ENCODE data around the gene PDIA4.
"Not testable (repeated sequence)": the region's sequence is repeated elsewhere in the genome, so short reads cannot be mapped to it uniquely, and the experiment has no call there.

PDIA4 gene

GRCh38 chr7:149028346-149029109 lies at the start of gene PDIA4:
Gene PDIA4 (minus strand): TSS chr7:149028505. CDS start chr7:149028408, 97 bp downstream.
- peak; percentile 100 for DNase-seq

- no peak for DNase-seq
Observed at GRCh38 chr7:149077594-149077993, 49.3 kb upstream of the PDIA4 start.

- no peak for DNase-seq
Observed at GRCh38 chr7:149075286-149075685, 47.0 kb upstream of the PDIA4 start.

- DNase-seq = no peak
Observed at GRCh38 chr7:149074116-149074885, 46.0 kb upstream of the PDIA4 start.

GRCh38 chr7:149072438-149072775 lies 44.1 kb upstream of the PDIA4 start:
- no peak for DNase-seq

- DNase-seq = peak; percentile 7
Observed at GRCh38 chr7:149071641-149072437, 43.5 kb upstream of the PDIA4 start.

GRCh38 chr7:149071182-149071635 lies 42.9 kb upstream of the PDIA4 start:
- DNase-seq = no peak

GRCh38 chr7:149070372-149071125 lies 42.2 kb upstream of the PDIA4 start:
- no peak for DNase-seq

- DNase-seq = no peak
Observed at GRCh38 chr7:149067869-149068268, 39.6 kb upstream of the PDIA4 start.

GRCh38 chr7:149063476-149063875 lies 35.2 kb upstream of the PDIA4 start:
- DNase-seq = no peak

- DNase-seq = not testable (repeated sequence)
Observed at GRCh38 chr7:149062217-149062899, 34.1 kb upstream of the PDIA4 start.

- peak; percentile 7 for DNase-seq
Observed at GRCh38 chr7:149060156-149060555, 31.9 kb upstream of the PDIA4 start.

- DNase-seq = no peak
Observed at GRCh38 chr7:149053885-149054284, 25.6 kb upstream of the PDIA4 start.

- no peak for DNase-seq
Observed at GRCh38 chr7:149053384-149053783, 25.1 kb upstream of the PDIA4 start.

- peak; percentile 25 for DNase-seq
Observed at GRCh38 chr7:149050941-149051340, 22.6 kb upstream of the PDIA4 start.

GRCh38 chr7:149048805-149049204 lies 20.5 kb upstream of the PDIA4 start:
- DNase-seq = no peak

GRCh38 chr7:149046416-149046815 lies 18.1 kb upstream of the PDIA4 start:
- DNase-seq = no peak

- no peak for DNase-seq
Observed at GRCh38 chr7:149043936-149044335, 15.6 kb upstream of the PDIA4 start.

GRCh38 chr7:149041350-149041749 lies 13.0 kb upstream of the PDIA4 start:
- no peak for DNase-seq

GRCh38 chr7:149038641-149039040 lies 10.3 kb upstream of the PDIA4 start:
- DNase-seq = not testable (repeated sequence)

GRCh38 chr7:149036676-149037075 lies 8.4 kb upstream of the PDIA4 start:
- no peak for DNase-seq

GRCh38 chr7:149031353-149031910 lies 3.1 kb upstream of the PDIA4 start:
- no peak for DNase-seq

Measured in fibroblast of upper back skin (primary cell).